ENCODE data around the gene FRAS1.

FRAS1 gene

GRCh38 chr4:78136109-78137081 is 79.3 kb downstream of the FRAS1 start:
- no peak for TF ChIP-seq CTCF (conservative IDR thresholded peaks at IDR 0.05; ENCODE audit: low read depth, low read length)
- H3K4me3 ChIP-seq (ENCODE audit: low read depth, low read length): no peak overlapping the region
- no peak for DNase-seq (ENCODE audit: low read depth)

- H3K4me3 ChIP-seq (ENCODE audit: low read depth, low read length): no peak overlapping the region
- no peak for DNase-seq (ENCODE audit: low read depth)
- TF ChIP-seq CTCF (conservative IDR thresholded peaks at IDR 0.05; ENCODE audit: low read depth, low read length): no peak
Observed at GRCh38 chr4:78137532-78137931, 80.4 kb downstream of the FRAS1 start.

GRCh38 chr4:78138252-78138651 is 81.1 kb downstream of the FRAS1 start:
- no peak overlapping the region for H3K4me3 ChIP-seq (ENCODE audit: low read depth, low read length)
- TF ChIP-seq CTCF (conservative IDR thresholded peaks at IDR 0.05; ENCODE audit: low read depth, low read length): no peak
- no peak for DNase-seq (ENCODE audit: low read depth)

- DNase-seq (ENCODE audit: low read depth): no peak
- H3K4me3 ChIP-seq (ENCODE audit: low read depth, low read length): no peak overlapping the region
- TF ChIP-seq CTCF (conservative IDR thresholded peaks at IDR 0.05; ENCODE audit: low read depth, low read length): no peak
Observed at GRCh38 chr4:78143634-78144033, 86.5 kb downstream of the FRAS1 start.

GRCh38 chr4:78145008-78145407 is 87.9 kb downstream of the FRAS1 start:
- DNase-seq (ENCODE audit: low read depth): no peak
- no peak overlapping the region for H3K4me3 ChIP-seq (ENCODE audit: low read depth, low read length)
- TF ChIP-seq CTCF (conservative IDR thresholded peaks at IDR 0.05; ENCODE audit: low read depth, low read length): no peak

GRCh38 chr4:78145622-78146021 is 88.5 kb downstream of the FRAS1 start:
- H3K4me3 ChIP-seq (ENCODE audit: low read depth, low read length): no peak overlapping the region
- DNase-seq (ENCODE audit: low read depth): peak; percentile 23
- TF ChIP-seq CTCF (conservative IDR thresholded peaks at IDR 0.05; ENCODE audit: low read depth, low read length): no peak

Data from choroid plexus epithelial cell (primary cell).